Activated naive CD4-positive, alpha-beta T cell treated with anti-CD3 and anti-CD28 coated beads, Interleukin-2, amount 50 U/mL, for 72 hours (primary cell): Measurements from ENCODE around the gene CCM2. TPM values are rescaled to one million over a fixed set of nuclear protein-coding genes. Genes with fewer than 3 reads are reported as not detected.
A peak's percentile ranks its signal among the peaks of the same experiment; 100 is the strongest.
"Not testable (repeated sequence)": the region's sequence is repeated elsewhere in the genome, so short reads cannot be mapped to it uniquely, and the experiment has no call there.

ENCODE experiments used
- ATAC-seq, 2 donors: fragments of 150-1000 bp; cut with Tn5 transposase; 2 replicates each; pipeline ENCODE4 v1.10.0; 2021; ENCODE audit warnings: mild to moderate bottlenecking in 2 of 2, moderate library complexity in 2 of 2
- DNase-seq, 2 donors: peaks; one replicate each; pipeline ENCODE4 v3.0.0; 2021 to 2022; ENCODE audit warnings: low spot score in 2 of 2
- H3K27ac Mint-ChIP-seq, 2 donors: one replicate each; pipeline ENCODE4 v1.8.0; 2022; ENCODE audit warnings: mild to moderate bottlenecking in 2 of 2, mixed read lengths in 2 of 2
- H3K36me3 Mint-ChIP-seq, 2 donors: one replicate each; pipeline ENCODE4 v1.8.0; 2022; ENCODE audit warnings: mixed read lengths in 2 of 2
- H3K9me3 Mint-ChIP-seq, 2 donors: one replicate each; pipeline ENCODE4 v1.8.0; 2022; ENCODE audit warnings: mixed read lengths in 2 of 2
- total RNA-seq, 2 donors: library from RNA; stranded (reverse); gene quantifications; one replicate each; pipeline ENCODE4 v1.2.3, GENCODE V29; 2022

The CCM2 gene
- total RNA-seq, 2 donors from 2014 or later, result 79.2 to 130 TPM

- Mint-ChIP-seq H3K36me3 (peaks cover 14 to 35% of the 10 kb centered on the region in 2 donors), H3K9me3 (no peaks in the 10 kb centered on the region), H3K27ac (peak overlapping the region in 1 of 2 donors; percentile 74)
- ATAC-seq (no peak), DNase-seq (no peak)
These were observed 32.4 kb downstream of the CCM2 start for GRCh38 chr7:45032421-45032820.

GRCh38 chr7:45033261-45033930 lies 33.4 kb downstream of the CCM2 start:
- Mint-ChIP-seq H3K9me3 (no peaks in the 10 kb centered on the region), H3K27ac (peak overlapping the region; percentile 72 to 80), H3K36me3 (peaks cover 13 to 30% of the 10 kb centered on the region in 2 donors)
- no peak for DNase-seq
- ATAC-seq, result peak; percentile 25 to 36

GRCh38 chr7:45033931-45034290 lies 33.9 kb downstream of the CCM2 start:
- Mint-ChIP-seq H3K9me3 (no peaks in the 10 kb centered on the region), H3K36me3 (peaks cover 14 to 30% of the 10 kb centered on the region in 2 donors), H3K27ac (peak overlapping the region in 1 of 2 donors; percentile 80)
- ATAC-seq, result no peak
- no peak for DNase-seq

- ATAC-seq, H3K27ac Mint-ChIP-seq: not testable (repeated sequence)
- peaks cover 19 to 28% of the 10 kb centered on the region in 2 donors for H3K36me3 Mint-ChIP-seq
These were observed 34.7 kb downstream of the CCM2 start for GRCh38 chr7:45034710-45035109.

GRCh38 chr7:45035371-45035770 lies 35.4 kb downstream of the CCM2 start:
- Mint-ChIP-seq H3K9me3 (no peaks in the 10 kb centered on the region), H3K27ac (peak overlapping the region; percentile 80), H3K36me3 (peaks cover 21 to 25% of the 10 kb centered on the region in 2 donors)
- no peak for DNase-seq
- ATAC-seq, result no peak

More at GRCh38 chr7:45034710-45035109, 34.7 kb downstream of the CCM2 start:
- not testable (repeated sequence) for H3K9me3 Mint-ChIP-seq, DNase-seq

GRCh38 chr7:45035893-45036292 lies 35.9 kb downstream of the CCM2 start:
- ATAC-seq (peak; percentile 22 to 35), DNase-seq (no peak)
- peaks cover 26 to 30% of the 10 kb centered on the region in 2 donors for H3K36me3 Mint-ChIP-seq
- no peaks in the 10 kb centered on the region for H3K9me3 Mint-ChIP-seq
- peak overlapping the region; percentile 80 to 88 for H3K27ac Mint-ChIP-seq

- peak overlapping the region; percentile 80 to 88 for H3K27ac Mint-ChIP-seq
- no peaks in the 10 kb centered on the region for H3K9me3 Mint-ChIP-seq
- peaks cover 31 to 35% of the 10 kb centered on the region in 2 donors for H3K36me3 Mint-ChIP-seq
- DNase-seq (no peak), ATAC-seq (peak in 1 of 2 donors; percentile 18)
These were observed 36.3 kb downstream of the CCM2 start for GRCh38 chr7:45036317-45036716.

GRCh38 chr7:45036796-45037195 lies 36.8 kb downstream of the CCM2 start:
- Mint-ChIP-seq H3K27ac (peak overlapping the region; percentile 80 to 88), H3K36me3 (peaks cover 32 to 39% of the 10 kb centered on the region in 2 donors), H3K9me3 (no peaks in the 10 kb centered on the region)
- DNase-seq (no peak), ATAC-seq (peak; percentile 76 to 78)

GRCh38 chr7:45037876-45038275 lies 37.9 kb downstream of the CCM2 start:
- DNase-seq (no peak), ATAC-seq (no peak)
- H3K36me3 Mint-ChIP-seq, result peaks cover 32 to 41% of the 10 kb centered on the region in 2 donors
- H3K9me3 Mint-ChIP-seq, result no peaks in the 10 kb centered on the region
- H3K27ac Mint-ChIP-seq, result peak overlapping the region; percentile 59 to 88

GRCh38 chr7:45039106-45039505 lies 39.1 kb downstream of the CCM2 start:
- peak overlapping the region; percentile 59 to 88 for H3K27ac Mint-ChIP-seq
- H3K9me3 Mint-ChIP-seq, result no peaks in the 10 kb centered on the region
- DNase-seq (no peak), ATAC-seq (no peak)
- H3K36me3 Mint-ChIP-seq, result peaks cover 38 to 43% of the 10 kb centered on the region in 2 donors

- no peak for ATAC-seq
- Mint-ChIP-seq H3K27ac (peak overlapping the region; percentile 9 to 78), H3K36me3 (peaks cover 24 to 32% of the 10 kb centered on the region in 2 donors)
These were observed 44.3 kb downstream of the CCM2 start for GRCh38 chr7:45044338-45044737.

GRCh38 chr7:45048748-45049147 lies 48.7 kb downstream of the CCM2 start:
- Mint-ChIP-seq H3K9me3 (no peaks in the 10 kb centered on the region), H3K27ac (no peak overlapping the region), H3K36me3 (peaks cover 12 to 16% of the 10 kb centered on the region in 2 donors)
- ATAC-seq (peak; percentile 34 to 76), DNase-seq (peak in 1 of 2 donors; percentile 34)

More at GRCh38 chr7:45044338-45044737, 44.3 kb downstream of the CCM2 start:
- DNase-seq, result no peak
- H3K9me3 Mint-ChIP-seq, result no peaks in the 10 kb centered on the region

- DNase-seq (no peak), ATAC-seq (no peak)
- H3K27ac Mint-ChIP-seq, result peak overlapping the region in 1 of 2 donors; percentile 71
- H3K9me3 Mint-ChIP-seq, result no peaks in the 10 kb centered on the region
- peaks cover 4 to 23% of the 10 kb centered on the region in 2 donors for H3K36me3 Mint-ChIP-seq
These were observed 50.2 kb downstream of the CCM2 start for GRCh38 chr7:45050198-45050597.

GRCh38 chr7:45052011-45052410 lies 52.0 kb downstream of the CCM2 start:
- Mint-ChIP-seq H3K9me3 (no peaks in the 10 kb centered on the region), H3K36me3 (peaks cover 4 to 35% of the 10 kb centered on the region in 2 donors), H3K27ac (peak overlapping the region; percentile 71 to 89)
- DNase-seq (peak in 1 of 2 donors; percentile 14), ATAC-seq (no peak)

- Mint-ChIP-seq H3K36me3 (peaks cover 4 to 49% of the 10 kb centered on the region in 2 donors), H3K9me3 (peaks cover 0 to 5% of the 10 kb centered on the region in 2 donors), H3K27ac (peak overlapping the region in 1 of 2 donors; percentile 71)
- ATAC-seq (no peak), DNase-seq (peak in 1 of 2 donors; percentile 30)
These were observed 53.4 kb downstream of the CCM2 start for GRCh38 chr7:45053401-45053800.

- ATAC-seq (no peak), DNase-seq (no peak)
- peaks cover 4 to 51% of the 10 kb centered on the region in 2 donors for H3K36me3 Mint-ChIP-seq
- peak overlapping the region in 1 of 2 donors; percentile 71 for H3K27ac Mint-ChIP-seq
- peaks cover 0 to 5% of the 10 kb centered on the region in 2 donors for H3K9me3 Mint-ChIP-seq
These were observed 53.9 kb downstream of the CCM2 start for GRCh38 chr7:45053941-45054340.

GRCh38 chr7:45054442-45054841 lies 54.4 kb downstream of the CCM2 start:
- Mint-ChIP-seq H3K9me3 (peaks cover 0 to 5% of the 10 kb centered on the region in 2 donors), H3K36me3 (peaks cover 4 to 51% of the 10 kb centered on the region in 2 donors), H3K27ac (peak overlapping the region; percentile 25 to 29)
- no peak for ATAC-seq
- peak in 1 of 2 donors; percentile 33 for DNase-seq

- DNase-seq (no peak), ATAC-seq (no peak)
- H3K9me3 Mint-ChIP-seq, result peaks cover 0 to 5% of the 10 kb centered on the region in 2 donors
- peak overlapping the region in 1 of 2 donors; percentile 29 for H3K27ac Mint-ChIP-seq
- peaks cover 4 to 52% of the 10 kb centered on the region in 2 donors for H3K36me3 Mint-ChIP-seq
These were observed 55.0 kb downstream of the CCM2 start for GRCh38 chr7:45055016-45055415.
